GM21737 (cell line): ENCODE results near the gene ARHGEF3.

Source experiments
- ATAC-seq: cut with Tn5 transposase; IDR thresholded peaks from one replicate; pipeline ENCODE4 v1.9.1; 2021; ENCODE audit warnings: mild to moderate bottlenecking, moderate library complexity; ENCODE audit not compliant: unreplicated experiment

ARHGEF3 gene

GRCh38 chr3:56691165-56692000 lies 110.4 kb downstream of the ARHGEF3 start:
- no peak for ATAC-seq

- ATAC-seq, result no peak
Observed at GRCh38 chr3:56689303-56689702, 112.4 kb downstream of the ARHGEF3 start.

- no peak for ATAC-seq
Observed at GRCh38 chr3:56688191-56688590, 113.6 kb downstream of the ARHGEF3 start.

- no peak for ATAC-seq
Observed at GRCh38 chr3:56684029-56684428, 117.7 kb downstream of the ARHGEF3 start.

- ATAC-seq, result peak; percentile 75
Observed at GRCh38 chr3:56683122-56683817, 118.5 kb downstream of the ARHGEF3 start, which contains the start of gene TASOR. Gene TASOR, minus strand, starts transcription at chr3:56683265. Its CDS starts 259 bp downstream, at chr3:56683006.

- ATAC-seq, result peak; percentile 62
Observed at GRCh38 chr3:56682462-56683121, 119.2 kb downstream of the ARHGEF3 start.

- no peak for ATAC-seq
Observed at GRCh38 chr3:56681984-56682461, 119.7 kb downstream of the ARHGEF3 start.

- no peak for ATAC-seq
Observed at GRCh38 chr3:56680054-56680580, 121.6 kb downstream of the ARHGEF3 start.
